Activated CD8-positive, alpha-beta memory T cell treated with anti-CD3 and anti-CD28 coated beads for 24 hours (primary cell): Measurements from ENCODE around the gene TSPAN18.

ENCODE experiments used
- DNase-seq: peaks from one replicate; pipeline ENCODE4 v3.0.0-alpha.2; 2020

The TSPAN18 gene

DNA sequence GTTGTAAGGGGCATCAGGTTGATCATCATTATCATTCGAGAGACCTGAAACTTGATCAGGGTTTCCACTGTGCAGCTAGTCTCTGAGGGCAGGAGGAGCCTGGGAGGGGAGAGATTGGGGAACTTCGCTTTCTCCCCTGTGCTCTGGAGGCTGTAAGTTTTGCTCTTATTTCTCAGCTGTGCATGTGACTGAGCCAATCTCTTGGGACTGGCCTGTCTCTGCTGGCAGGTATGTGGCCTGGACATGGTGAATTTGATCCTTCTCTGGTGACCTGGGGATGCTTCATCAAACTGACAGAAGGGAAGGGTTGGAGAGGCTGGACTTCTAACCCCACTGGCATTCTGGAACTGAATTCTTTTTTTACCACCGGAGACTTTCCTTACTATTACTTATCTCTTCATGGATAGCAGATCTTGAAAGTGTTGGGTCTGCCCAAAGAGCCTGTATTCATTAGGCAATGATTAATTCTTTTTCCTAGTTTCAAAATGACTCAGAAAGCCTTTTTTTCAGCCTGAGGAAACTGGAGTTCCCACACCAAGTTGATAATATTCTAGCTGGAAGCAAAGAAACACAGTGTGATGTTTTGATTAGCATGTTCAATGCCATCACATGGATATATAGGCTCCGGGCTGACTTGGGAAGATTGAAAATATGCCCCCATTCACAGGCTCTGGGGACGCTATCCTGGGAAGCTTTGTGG is 36.5 kb downstream of the TSPAN18 start:
- DNase-seq, result no peak

DNA sequence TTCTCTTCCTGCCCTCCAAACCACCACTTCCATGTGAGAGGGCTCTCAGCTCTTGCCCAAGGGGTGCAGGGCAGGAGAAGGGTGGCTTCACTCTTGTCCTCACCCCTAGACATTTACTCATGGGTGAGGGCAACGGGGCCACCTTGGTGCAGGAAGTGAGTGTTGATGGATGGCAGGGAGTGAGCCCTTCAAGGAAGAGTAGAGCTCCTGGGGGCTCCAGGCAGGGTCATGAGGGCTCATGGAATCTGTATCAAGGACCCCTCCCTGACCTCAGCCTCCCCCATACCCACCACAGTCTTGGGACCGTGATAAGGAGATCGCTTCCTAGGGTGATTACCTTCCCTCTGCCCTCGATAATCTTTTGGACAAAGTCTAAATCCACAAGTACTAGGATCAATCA is 37.8 kb downstream of the TSPAN18 start:
- DNase-seq, result no peak

DNA sequence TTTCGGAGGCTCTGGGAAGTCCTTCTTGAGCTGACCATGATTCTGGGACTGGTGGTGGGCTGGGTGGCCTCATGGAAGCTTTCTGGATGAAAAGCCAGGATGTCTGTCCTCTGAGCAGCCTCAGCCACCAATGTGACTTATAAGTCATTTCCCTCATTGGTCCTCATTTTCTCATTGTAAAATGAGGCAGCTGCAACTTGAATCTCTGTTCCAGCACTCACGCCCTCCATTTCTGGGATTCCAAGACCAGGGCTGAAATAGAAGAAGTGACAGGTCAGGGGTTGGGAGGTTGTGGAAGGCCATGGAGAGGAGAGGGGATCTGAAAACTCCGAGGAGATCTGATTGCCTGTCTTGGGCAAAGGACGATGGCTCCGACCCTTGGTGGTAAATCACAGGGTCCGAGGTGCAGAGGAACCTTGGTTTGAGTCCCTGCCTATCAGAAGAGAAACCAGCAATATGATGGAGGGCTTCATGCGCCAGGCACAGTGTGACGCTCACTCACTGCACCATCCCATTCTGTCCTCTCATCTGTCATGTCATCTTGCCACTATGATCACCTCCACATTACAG is 38.3 kb downstream of the TSPAN18 start:
- no peak for DNase-seq

DNA sequence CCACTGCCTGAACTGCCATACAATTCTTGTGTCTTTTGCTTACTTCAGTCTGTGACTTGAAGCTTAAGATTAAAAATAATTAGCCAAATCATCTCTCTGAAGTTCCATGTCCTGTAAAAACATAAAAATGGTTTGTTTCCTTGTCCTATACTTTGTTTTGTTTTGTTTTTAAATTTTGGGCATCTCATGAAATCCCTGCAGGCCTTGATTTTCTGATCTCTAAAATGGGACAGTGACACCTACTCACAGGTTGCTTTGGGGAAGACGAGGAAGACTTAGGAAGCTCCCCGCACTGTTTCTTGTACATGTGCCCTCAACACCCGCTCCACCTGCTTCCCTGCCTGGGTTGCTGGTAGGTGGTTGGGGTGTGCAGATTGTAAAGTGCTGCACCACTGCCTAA is 38.9 kb downstream of the TSPAN18 start:
- no peak for DNase-seq

DNA sequence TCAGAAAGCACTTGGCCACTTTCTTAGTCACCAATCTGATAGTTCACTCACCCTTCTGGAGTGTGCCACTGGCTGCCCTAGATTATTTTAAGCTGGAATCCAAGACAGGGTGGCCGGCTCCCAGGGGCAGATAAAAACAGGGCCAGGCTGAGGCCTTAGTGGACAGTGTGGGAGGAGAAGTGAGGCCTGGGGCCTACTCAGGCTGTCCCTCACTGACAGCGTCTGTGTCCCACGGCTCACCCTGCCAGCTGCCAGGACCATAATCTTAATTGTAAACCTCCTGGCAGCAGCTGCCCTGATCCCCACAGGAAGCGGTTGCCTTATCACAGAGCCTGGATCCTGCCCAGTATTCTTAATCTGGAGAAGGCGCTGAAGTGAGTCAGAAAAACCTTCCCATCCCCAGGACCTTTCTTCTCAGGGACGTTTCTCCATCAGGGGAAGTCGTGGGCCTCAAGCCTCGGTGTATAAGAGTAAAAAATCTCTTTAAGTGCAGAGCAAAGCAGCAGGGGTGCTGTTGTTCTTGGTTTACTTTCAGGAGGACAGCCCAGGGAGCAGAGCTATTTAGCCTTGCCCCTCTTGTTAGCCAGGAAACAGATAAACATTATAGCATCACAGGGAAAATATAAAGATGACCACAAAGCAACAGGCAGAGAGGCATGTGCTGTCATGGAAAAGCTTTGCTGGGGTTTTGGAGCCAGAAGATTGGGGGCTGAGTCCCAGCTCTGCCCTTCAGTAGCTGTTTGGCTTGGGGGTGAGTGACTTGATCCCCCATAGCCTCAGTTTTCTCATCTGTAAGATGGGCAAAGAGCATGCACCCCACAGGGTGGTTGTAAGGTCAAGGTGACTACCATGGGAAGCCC is 39.6 kb downstream of the TSPAN18 start:
- no peak for DNase-seq

DNA sequence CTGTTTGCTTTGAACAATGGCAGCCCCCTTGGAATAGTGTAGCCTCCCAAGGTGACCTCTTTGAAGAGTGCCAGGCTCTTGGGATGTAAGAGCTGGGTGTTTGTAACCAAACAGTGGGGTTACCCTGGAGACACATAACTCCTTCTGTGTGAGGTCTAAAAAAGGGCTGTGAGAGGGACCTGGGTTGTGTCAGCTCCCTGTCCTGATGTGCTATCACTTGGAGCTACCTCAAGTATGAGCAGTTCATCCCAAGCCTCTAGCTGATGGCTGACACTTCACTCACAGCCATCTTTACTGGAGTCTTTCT is 40.2 kb downstream of the TSPAN18 start:
- DNase-seq, result no peak

DNA sequence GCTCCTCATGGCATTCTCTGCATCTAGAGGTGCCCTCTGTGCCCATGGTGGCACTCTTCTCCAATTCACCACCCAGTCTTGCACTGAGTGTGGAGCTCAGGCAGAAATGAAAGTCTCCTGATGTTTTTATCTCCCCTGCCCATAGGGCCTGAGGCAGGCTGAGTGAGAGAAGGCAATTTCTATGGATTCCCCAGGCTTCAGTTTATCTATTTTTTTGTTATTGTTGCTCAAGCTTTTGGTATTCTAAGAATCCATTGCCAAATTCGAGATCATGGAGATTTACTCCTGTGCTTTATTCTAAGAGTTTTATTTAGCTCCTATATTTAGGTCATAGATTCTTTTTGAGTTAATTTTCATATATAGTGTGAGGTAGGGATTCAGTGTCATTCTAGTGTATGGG is 40.7 kb downstream of the TSPAN18 start:
- no peak for DNase-seq

DNA sequence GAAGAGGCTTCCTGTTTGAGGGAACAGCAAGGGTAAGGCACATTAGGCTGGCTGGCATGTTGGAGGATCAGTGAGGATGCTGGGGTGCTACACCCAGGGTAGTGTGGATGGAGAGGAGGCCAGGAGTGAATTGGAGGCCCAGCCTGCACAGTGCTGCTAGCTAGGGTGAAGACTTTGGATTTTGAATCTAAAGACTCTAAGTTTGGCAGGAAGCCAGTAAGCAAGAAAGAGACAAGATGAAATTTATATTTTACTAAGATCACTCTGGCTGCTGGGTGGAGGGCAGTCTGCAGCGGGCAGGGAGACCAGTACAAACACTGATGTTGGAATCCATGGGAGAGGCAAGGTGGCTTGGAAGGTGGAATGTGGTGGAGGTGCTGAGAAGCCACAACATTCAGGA is 43.6 kb downstream of the TSPAN18 start:
- DNase-seq, result no peak

DNA sequence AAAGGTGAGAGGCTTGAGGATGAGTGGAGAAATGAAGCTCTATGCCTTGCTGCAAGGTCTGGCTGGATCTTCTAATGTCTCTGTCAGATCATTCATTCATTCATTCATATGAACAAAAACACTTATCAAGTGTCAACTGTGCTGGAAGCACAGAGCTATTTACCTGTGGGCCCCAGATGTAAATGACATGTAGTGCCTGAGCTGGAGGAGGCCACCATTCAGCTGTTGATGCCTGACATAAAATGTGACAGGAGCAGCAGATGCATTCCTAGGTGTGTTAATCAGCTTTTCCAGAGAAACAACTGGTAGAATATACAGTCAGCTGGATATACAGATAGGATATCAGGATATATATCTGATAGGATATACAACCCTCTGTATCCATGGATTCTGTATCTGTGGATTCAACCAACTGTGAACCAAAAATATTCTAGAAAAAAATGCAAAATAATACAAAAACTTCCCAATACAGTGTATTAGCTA is 44.5 kb downstream of the TSPAN18 start:
- DNase-seq, result no peak

DNA sequence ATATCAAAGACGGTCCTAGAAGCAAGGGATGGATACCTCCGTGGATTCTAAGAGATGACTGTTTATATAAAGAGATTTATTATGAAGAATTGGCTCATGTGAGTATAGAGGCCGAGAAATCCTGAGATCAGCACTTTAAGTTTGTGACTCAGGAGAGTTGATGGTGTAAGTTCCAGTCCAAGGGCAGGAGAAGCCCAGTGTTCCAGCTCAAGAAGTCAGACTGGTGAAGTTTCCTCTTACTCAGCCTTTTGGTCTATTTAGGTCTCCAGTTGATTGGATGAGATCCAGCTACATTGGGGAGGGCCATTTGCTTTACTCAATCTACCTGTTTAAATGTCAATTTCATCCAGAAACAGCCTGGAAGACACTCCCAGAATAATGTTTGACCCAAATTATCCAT is 45.1 kb downstream of the TSPAN18 start:
- DNase-seq, result no peak

DNA sequence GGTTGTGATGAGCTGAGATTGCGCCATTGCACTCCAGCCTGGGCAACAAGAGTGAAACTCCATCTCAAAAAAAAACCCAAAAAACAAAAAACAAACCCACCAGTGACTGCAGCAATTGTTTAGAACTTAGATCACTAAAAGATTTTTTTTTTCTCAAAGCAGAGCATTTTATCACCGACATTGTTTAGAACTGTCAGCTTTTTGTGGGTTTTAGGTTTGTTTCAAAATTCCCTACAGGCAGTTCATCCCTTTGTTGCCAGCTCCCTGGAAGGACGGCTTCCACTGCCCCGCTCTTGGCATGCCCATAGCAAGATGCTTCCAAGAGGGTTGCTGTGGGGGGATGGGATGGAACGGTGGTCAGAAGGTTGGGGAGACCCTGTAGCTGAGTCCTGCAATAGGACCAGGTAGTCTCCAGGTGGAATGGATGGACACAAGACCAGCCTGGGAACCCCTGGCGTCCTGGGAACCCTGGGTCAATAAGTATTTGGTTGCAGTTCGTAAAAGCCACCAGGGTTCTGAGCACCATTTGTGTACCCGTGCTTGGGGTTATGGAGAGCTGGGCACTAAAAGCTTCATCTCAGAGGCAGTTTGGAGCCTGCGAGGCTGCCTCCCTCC is 46.7 kb downstream of the TSPAN18 start:
- DNase-seq, result no peak

DNA sequence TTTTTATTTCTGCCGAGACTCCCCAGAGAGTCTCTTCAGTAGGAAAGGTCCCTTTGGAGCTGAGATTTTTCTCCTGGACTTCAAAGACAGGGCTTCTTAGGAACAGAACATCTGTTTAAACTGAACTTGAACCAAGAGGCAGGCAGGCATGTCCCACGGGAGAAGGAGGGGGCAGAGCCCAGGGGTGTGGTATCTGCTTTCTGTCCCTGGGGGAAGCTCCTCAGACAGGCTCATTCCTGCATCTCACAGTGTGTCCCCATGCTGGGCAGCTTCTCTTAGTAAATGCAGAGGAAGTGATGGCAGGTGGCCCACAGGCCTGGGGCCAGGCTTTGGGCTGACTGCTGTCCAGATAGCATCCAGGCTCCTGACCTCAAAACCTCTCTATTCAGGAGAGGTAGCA is 47.3 kb downstream of the TSPAN18 start:
- DNase-seq, result no peak

DNA sequence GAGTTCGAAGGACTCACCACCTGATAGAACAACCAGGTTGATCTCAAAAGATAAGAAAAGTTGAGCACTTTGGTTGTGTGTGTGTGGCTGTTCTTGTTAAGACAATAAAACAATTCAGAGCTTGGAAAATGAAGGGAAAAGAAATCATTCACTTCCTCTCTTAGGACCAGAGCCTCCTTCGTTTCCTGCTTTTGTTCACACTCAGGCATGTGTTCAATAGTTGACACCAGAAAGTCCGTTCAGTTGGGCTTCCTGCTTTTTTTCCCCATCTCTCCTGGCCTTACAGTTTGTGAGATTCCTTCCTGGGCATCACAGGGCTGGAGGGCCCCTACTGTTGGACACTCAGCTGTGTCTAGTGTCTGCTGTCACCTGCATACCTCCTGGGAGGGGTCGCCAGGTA is 48.0 kb downstream of the TSPAN18 start:
- DNase-seq, result no peak

DNA sequence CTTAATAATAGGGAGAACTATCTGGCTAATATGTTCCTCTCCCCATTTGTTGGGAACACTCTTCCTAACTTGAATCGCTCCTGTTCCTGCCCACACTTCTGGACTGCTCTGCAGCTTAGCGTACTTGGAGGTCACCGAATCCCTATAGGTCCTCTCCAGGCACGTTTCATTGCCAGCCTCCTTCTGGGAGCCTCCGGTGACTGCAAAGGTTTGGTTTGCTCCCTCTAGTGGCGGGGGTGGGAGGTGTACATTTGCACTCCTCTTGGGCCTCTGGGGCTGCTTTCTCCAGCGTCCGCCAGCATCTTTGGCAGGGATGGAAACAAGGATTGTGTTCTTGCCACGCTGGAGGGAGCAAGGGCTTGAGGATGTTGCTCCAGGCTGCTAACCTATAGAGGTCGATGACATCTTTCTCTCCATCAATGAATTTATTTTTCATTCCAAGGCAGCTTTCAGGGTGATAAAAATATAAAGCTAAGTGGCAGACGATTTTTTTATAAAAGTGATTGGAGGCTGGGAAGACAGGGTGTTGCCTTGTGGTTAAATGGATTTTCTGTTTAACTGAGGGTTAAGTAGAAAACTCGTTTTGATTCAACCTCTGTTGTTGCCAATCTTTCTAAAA is 48.7 kb downstream of the TSPAN18 start:
- DNase-seq, result peak; percentile 82

DNA sequence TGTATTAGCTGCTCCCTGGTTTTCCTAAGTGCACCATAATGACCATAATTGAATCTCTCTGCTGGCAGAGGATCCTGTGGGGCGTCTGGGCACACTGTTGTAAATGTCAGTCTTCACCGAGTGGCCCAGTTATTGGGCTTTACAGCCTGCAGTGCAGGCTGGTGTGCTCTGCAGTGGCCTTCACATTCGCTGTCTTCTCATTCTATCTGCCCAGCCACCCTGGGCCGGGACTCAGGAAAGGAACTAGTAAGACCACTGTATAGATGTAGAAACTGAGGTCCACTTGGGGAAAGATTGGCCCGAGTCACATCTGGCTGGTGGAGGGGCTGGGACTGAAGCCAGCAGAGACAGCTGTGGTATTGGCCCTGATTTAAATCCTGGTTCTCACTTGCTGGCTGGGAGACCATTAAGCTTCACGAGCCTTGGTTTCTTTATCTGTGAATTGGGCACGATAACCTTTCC is 49.3 kb downstream of the TSPAN18 start:
- no peak for DNase-seq

DNA sequence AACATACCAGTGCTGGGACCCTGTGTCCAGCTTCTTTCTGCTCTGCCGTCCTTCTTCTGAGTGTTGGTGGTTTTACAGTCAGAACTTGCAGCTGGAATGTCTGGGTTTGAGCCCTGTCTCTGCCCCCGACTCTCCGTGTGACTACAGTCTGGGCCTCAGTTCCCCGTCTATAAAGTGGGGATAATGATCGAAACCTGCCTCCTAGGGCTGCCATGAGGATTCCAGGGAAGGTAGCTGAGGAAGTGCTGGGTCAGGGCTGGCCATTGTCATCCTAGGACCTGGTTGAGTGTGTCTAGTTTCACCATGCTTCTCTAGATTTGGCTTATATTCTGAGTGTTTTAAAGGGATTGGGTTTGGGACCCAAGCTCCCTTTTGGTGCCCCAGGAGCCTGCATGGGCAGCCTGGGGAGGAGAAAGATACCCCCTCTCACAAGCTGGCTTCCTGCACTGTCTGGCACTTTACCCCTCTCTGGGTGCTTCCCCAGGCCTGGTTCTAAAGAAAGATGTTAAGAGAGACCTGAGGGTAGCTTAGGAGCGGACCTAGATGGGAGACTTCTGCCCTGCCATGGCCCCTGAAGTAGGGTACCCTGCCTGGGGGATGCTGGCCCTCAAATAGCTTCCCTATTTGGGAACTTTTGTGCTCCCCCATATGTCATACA is 49.9 kb downstream of the TSPAN18 start:
- no peak for DNase-seq

DNA sequence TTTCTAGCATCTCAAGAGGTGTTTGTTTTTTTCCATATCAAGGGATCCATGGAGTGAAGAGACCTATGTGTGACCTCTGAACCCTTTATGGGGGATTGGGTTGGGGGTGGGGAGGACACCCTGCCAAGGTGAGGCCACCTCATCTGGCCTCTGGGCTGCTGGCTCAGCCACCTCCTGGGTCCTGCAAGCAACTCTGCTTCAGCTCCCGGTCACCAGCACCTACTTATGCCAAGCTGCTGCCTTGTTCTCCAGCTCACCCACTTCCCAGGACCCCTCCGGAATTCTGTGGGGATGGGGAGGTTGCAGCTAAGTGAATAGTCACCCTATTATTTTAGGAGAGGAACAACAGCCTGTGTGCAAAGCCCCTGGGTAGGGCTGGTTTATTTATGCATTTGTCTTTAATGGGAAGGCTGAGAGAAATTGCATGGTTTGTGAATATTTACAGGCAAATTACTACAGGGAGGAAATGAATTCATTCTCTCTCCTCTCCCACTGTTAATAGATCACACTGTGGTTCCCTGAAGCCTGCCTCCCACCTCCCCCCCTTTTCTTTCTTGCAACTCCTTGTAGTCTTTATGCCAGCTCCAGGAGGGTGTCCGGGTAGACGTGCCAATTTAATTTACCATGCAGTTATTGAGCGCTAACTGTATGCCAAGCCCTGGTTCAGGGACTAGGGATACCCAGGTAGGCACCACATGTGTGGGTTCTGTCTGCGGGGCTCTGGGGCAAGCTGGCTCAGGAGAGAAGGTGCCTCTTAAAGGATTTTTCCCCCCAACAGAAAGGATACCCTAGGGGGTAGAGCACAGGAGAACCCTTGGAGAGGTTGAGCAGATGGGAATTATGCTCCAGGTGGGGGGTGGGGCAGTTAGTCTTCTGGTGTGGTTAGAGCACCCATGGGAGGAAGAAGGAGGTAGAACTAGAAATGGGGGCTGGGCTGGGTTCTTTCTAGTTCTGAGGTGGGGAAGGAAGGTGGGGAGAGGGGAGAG is 50.7 kb downstream of the TSPAN18 start:
- DNase-seq, result no peak

DNA sequence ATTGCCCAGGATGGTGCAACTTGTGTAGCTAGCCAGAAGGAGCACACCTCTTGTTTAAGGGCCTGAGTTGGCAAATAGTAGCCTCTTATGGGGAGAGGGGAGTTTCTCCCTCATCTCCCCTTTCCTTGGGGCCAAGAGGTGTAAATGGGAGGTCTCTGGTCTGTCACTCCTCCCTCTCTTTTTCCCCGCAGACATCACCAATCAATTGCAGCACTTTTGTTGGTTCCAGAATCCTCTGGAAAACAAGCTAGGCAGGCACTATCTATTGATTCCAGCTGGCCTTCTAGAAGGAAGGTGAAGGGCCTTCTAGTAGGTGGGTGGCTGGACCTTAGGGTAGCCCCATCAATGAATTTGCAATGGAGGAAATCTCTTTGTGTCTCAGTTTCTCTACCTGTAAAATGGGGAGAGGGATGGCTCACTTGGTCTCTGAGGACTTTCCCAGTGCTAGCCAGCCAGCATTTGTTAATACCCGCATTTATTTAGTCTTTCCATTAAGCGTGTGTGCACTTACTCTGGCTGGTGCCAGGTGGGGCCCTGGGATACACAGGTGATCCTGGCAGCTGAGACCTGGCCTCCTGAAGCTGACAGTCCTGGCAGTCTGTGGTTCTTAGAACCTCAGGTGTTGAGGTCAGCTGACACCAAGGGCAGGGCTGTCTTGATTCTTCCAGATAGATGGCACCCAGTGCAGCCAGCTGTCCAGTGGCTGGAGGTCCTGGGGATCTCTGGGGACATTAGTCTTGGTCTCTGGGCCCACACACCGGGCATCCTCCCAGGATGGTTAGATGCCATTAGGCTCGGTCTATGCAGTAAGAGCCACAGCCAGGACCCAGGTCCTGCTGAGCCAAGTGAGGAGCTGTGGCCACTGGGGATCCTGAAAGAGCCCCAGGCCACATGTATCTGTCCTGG is 51.7 kb downstream of the TSPAN18 start:
- DNase-seq, result no peak

DNA sequence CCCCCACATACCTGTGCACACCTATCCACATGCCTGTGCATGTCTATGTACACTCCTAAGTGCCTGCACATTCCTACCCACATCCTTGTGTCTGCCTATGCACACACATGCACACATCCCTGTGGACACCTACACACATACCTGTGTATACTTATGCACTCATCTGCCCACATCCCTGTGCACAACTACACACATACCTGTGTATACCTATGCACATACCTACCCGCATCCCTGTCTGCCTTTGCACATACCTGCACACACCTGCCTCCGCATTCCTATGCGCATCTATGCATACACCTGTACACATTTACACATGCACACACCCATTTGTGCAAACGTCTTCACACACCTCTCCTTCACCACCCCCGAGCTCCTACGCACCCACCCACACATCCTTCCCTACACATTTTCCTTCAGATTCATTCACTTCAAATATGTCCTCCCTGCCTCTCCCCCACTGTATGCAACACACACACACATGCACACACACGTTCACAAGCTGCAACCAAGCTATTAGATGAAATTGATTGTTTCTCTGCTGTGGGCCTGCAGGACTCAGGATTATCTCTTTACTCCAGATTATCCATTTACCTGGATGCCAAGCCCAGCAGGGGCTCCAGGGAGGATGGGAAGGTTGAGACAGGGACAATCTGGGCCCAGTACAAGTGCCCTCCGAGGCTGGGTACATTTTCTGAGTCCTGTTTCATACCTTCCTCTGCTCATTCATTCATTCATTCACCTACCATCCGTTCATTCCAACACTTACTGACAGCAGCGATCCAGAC is 53.2 kb downstream of the TSPAN18 start:
- no peak for DNase-seq
